ENCODE results near the gene GSTM2.
"Not testable (repeated sequence)": the region's sequence is repeated elsewhere in the genome, so short reads cannot be mapped to it uniquely, and the experiment has no call there.

The GSTM2 gene

GRCh38 chr1:109644670-109645069, 23.2 kb upstream of the GSTM2 start:
- Mint-ChIP-seq H3K36me3 (no peaks in the 10 kb centered on the region), H3K27ac (no peak overlapping the region), H3K4me1 (peaks cover 13% of the 10 kb centered on the region), H3K9me3 (no peaks in the 10 kb centered on the region), H3K4me3 (no peak overlapping the region), H3K27me3 (peaks cover 28% of the 10 kb centered on the region)
- CTCF ChIA-PET = interaction anchor here (2.0 to 12.4 kb wide), 4 partner anchors 8 to 337 kb away, joined by 8 to 326 read pairs (median 72); partner anchors contain the start of gene AHCYL1
- DNase-seq = no peak

GRCh38 chr1:109649491-109649914, 18.4 kb upstream of the GSTM2 start:
- H3K9me3 Mint-ChIP-seq = no peaks in the 10 kb centered on the region
- H3K4me3 Mint-ChIP-seq = no peak overlapping the region
- DNase-seq = no peak
- CTCF ChIA-PET = interaction anchor here (0.8 to 6.2 kb wide), 10 partner anchors 9 to 335 kb away, joined by 3 to 70 read pairs (median 6); partner anchors contain the start of gene AHCYL1
- H3K27me3 Mint-ChIP-seq = peaks cover 35% of the 10 kb centered on the region
- no peaks in the 10 kb centered on the region for H3K36me3 Mint-ChIP-seq
- H3K4me1 Mint-ChIP-seq = peaks cover 2% of the 10 kb centered on the region
- no peak overlapping the region for H3K27ac Mint-ChIP-seq

- Mint-ChIP-seq H3K4me3 (no peak overlapping the region), H3K9me3 (no peaks in the 10 kb centered on the region), H3K4me1 (peaks cover 11% of the 10 kb centered on the region), H3K27me3 (peaks cover 36% of the 10 kb centered on the region), H3K27ac (no peak overlapping the region), H3K36me3 (no peaks in the 10 kb centered on the region)
- DNase-seq = no peak
- CTCF ChIA-PET = interaction anchor here (0.7 to 6.2 kb wide), 9 partner anchors 10 to 334 kb away, joined by 3 to 70 read pairs (median 7); partner anchors contain the start of gene AHCYL1
These were observed 17.2 kb upstream of the GSTM2 start for GRCh38 chr1:109650609-109651008.

GRCh38 chr1:109652402-109652801, 15.5 kb upstream of the GSTM2 start:
- Mint-ChIP-seq H3K36me3 (no peaks in the 10 kb centered on the region), H3K9me3 (no peaks in the 10 kb centered on the region), H3K4me1 (peaks cover 21% of the 10 kb centered on the region), H3K27ac (no peak overlapping the region), H3K27me3 (peaks cover 43% of the 10 kb centered on the region), H3K4me3 (no peak overlapping the region)
- CTCF ChIA-PET = interaction anchor here (0.8 to 6.2 kb wide), 5 partner anchors 9 to 122 kb away, joined by 4 to 70 read pairs (median 28); no protein-coding TSS in a partner anchor
- no peak for DNase-seq

- CTCF ChIA-PET = interaction anchor here (1.1 to 6.2 kb wide), 2 partner anchors 10 to 13 kb away, joined by 8 to 70 read pairs; no protein-coding TSS in a partner anchor
- Mint-ChIP-seq H3K9me3 (no peaks in the 10 kb centered on the region), H3K27me3 (peaks cover 46% of the 10 kb centered on the region), H3K4me3 (no peak overlapping the region), H3K36me3 (no peaks in the 10 kb centered on the region), H3K4me1 (peaks cover 21% of the 10 kb centered on the region), H3K27ac (no peak overlapping the region)
- no peak for DNase-seq
These were observed 14.6 kb upstream of the GSTM2 start for GRCh38 chr1:109653306-109653705.

- Mint-ChIP-seq H3K27ac (no peak overlapping the region), H3K27me3 (peaks cover 42% of the 10 kb centered on the region)
These were observed 13.3 kb upstream of the GSTM2 start for GRCh38 chr1:109654519-109654918.

GRCh38 chr1:109655615-109656519, 12.0 kb upstream of the GSTM2 start, which contains the start of gene GSTM4:
TSS of gene GSTM4 (plus strand) at chr1:109656099. CDS start at chr1:109656390, 291 bp downstream.
- Mint-ChIP-seq H3K4me1 (peaks cover 21% of the 10 kb centered on the region), H3K4me3 (peak within 1 kb of the TSS; percentile 84), H3K9me3 (no peaks in the 10 kb centered on the region), H3K36me3 (no peaks in the 10 kb centered on the region), H3K27ac (peak within 1 kb of the TSS; percentile 71), H3K27me3 (peaks cover 42% of the 10 kb centered on the region)
- CTCF ChIA-PET = interaction anchor here (1.0 to 1.8 kb wide), 3 partner anchors 15 to 329 kb away, joined by 3 to 15 read pairs (median 3); partner anchors contain the start of gene AHCYL1
- DNase-seq = peak; percentile 80

More at GRCh38 chr1:109654519-109654918, 13.3 kb upstream of the GSTM2 start:
- peak overlapping the region; percentile 7 for H3K4me3 Mint-ChIP-seq
- peaks cover 21% of the 10 kb centered on the region for H3K4me1 Mint-ChIP-seq
- no peaks in the 10 kb centered on the region for H3K36me3 Mint-ChIP-seq
- CTCF ChIA-PET = interaction anchor here (1.0 to 1.8 kb wide), 3 partner anchors 14 to 330 kb away, joined by 3 to 15 read pairs (median 3); partner anchors contain the start of gene AHCYL1
- DNase-seq = no peak
- H3K9me3 Mint-ChIP-seq = no peaks in the 10 kb centered on the region

- no peak for DNase-seq
- CTCF ChIA-PET = no interaction called here
- peaks cover 32% of the 10 kb centered on the region for H3K27me3 Mint-ChIP-seq
- no peaks in the 10 kb centered on the region for H3K9me3 Mint-ChIP-seq
- no peak overlapping the region for H3K27ac Mint-ChIP-seq
- H3K4me3 Mint-ChIP-seq = peak overlapping the region; percentile 40
- H3K4me1 Mint-ChIP-seq = peaks cover 21% of the 10 kb centered on the region
- no peaks in the 10 kb centered on the region for H3K36me3 Mint-ChIP-seq
These were observed 10.5 kb upstream of the GSTM2 start for GRCh38 chr1:109657395-109657794.

- H3K27me3 Mint-ChIP-seq = peaks cover 27% of the 10 kb centered on the region
These were observed 9.9 kb upstream of the GSTM2 start for GRCh38 chr1:109657970-109658369.

GRCh38 chr1:109658533-109659042, 9.3 kb upstream of the GSTM2 start:
- no peak overlapping the region for H3K4me3 Mint-ChIP-seq
- H3K36me3 Mint-ChIP-seq = no peaks in the 10 kb centered on the region
- peaks cover 21% of the 10 kb centered on the region for H3K4me1 Mint-ChIP-seq
- H3K27ac Mint-ChIP-seq = no peak overlapping the region
- H3K27me3 Mint-ChIP-seq = peaks cover 23% of the 10 kb centered on the region
- no peaks in the 10 kb centered on the region for H3K9me3 Mint-ChIP-seq
- no peak for DNase-seq
- CTCF ChIA-PET = no interaction called here

More at GRCh38 chr1:109657970-109658369, 9.9 kb upstream of the GSTM2 start:
- DNase-seq = no peak
- CTCF ChIA-PET = no interaction called here
- H3K4me1 Mint-ChIP-seq = peaks cover 21% of the 10 kb centered on the region
- H3K27ac Mint-ChIP-seq = no peak overlapping the region
- no peak overlapping the region for H3K4me3 Mint-ChIP-seq
- H3K9me3 Mint-ChIP-seq = no peaks in the 10 kb centered on the region
- H3K36me3 Mint-ChIP-seq = no peaks in the 10 kb centered on the region

GRCh38 chr1:109659145-109659544, 8.7 kb upstream of the GSTM2 start:
- no peaks in the 10 kb centered on the region for H3K36me3 Mint-ChIP-seq
- peaks cover 21% of the 10 kb centered on the region for H3K4me1 Mint-ChIP-seq

GRCh38 chr1:109659997-109660690, 7.7 kb upstream of the GSTM2 start:
- DNase-seq = no peak
- CTCF ChIA-PET = interaction anchor here (2.4 to 3.3 kb wide), 2 partner anchors 20 to 324 kb away, joined by 6 to 13 read pairs; partner anchors contain the start of gene AHCYL1
- H3K4me1 Mint-ChIP-seq = peaks cover 14% of the 10 kb centered on the region
- H3K4me3 Mint-ChIP-seq = no peak overlapping the region
- H3K27ac Mint-ChIP-seq = no peak overlapping the region
- peaks cover 12% of the 10 kb centered on the region for H3K27me3 Mint-ChIP-seq
- no peaks in the 10 kb centered on the region for H3K9me3 Mint-ChIP-seq
- H3K36me3 Mint-ChIP-seq = no peaks in the 10 kb centered on the region

More at GRCh38 chr1:109659145-109659544, 8.7 kb upstream of the GSTM2 start:
- H3K9me3 Mint-ChIP-seq = no peaks in the 10 kb centered on the region
- H3K4me3 Mint-ChIP-seq = no peak overlapping the region
- no peak overlapping the region for H3K27ac Mint-ChIP-seq
- peaks cover 18% of the 10 kb centered on the region for H3K27me3 Mint-ChIP-seq
- CTCF ChIA-PET = no interaction called here
- DNase-seq = no peak

GRCh38 chr1:109660691-109661026, 7.2 kb upstream of the GSTM2 start:
- not testable (repeated sequence) for H3K36me3 Mint-ChIP-seq, H3K4me3 Mint-ChIP-seq, H3K9me3 Mint-ChIP-seq, H3K27ac Mint-ChIP-seq, DNase-seq, H3K4me1 Mint-ChIP-seq
- CTCF ChIA-PET = interaction anchor here (2.4 to 3.3 kb wide), 2 partner anchors 20 to 324 kb away, joined by 6 to 13 read pairs; partner anchors contain the start of gene AHCYL1
- H3K27me3 Mint-ChIP-seq = peaks cover 10% of the 10 kb centered on the region
